ENCODE results near the gene FUT4.

Gene FUT4, protein sequence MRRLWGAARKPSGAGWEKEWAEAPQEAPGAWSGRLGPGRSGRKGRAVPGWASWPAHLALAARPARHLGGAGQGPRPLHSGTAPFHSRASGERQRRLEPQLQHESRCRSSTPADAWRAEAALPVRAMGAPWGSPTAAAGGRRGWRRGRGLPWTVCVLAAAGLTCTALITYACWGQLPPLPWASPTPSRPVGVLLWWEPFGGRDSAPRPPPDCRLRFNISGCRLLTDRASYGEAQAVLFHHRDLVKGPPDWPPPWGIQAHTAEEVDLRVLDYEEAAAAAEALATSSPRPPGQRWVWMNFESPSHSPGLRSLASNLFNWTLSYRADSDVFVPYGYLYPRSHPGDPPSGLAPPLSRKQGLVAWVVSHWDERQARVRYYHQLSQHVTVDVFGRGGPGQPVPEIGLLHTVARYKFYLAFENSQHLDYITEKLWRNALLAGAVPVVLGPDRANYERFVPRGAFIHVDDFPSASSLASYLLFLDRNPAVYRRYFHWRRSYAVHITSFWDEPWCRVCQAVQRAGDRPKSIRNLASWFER

GRCh38 chr11:94543695-94544645 lies at the start of gene FUT4:
Gene FUT4, plus strand, starts transcription at chr11:94543921. Its CDS starts 213 bp downstream, at chr11:94544134.
- no peak for TF ChIP-seq GATA3 (IDR thresholded peaks at IDR 0.05; ENCODE audit: low read depth, low read length)
- TF ChIP-seq GATA2 (IDR thresholded peaks at IDR 0.05; ENCODE audit: low read depth, low read length): no peak

DNA sequence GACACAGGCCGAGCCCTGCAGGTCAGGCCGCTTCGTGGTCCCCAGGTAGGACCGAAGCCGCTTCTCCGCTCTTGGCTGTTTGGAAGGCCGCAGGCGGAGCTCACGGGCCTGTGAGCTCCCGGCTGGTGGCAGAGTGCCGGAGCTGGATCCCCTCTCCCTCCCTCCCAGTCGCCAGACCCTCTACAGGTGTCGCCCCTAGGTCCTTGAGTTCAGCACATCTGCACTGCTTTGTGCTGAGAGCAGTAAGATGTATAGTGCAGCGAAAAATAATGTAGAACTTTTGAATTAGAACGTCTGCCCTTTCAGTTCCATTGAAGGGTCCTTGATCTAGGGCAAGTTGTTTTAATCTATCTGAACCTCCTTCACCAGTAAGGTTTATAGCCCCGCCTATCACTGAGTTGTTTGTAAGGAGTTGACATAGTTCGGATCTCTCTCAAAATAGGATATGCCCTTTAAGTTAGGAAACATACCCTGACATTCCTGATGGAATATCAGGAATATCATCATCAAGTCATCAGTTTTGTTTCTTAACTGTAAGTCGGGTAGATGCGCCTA lies 49.5 kb upstream of the FUT4 start:
- TF ChIP-seq GATA2 (IDR thresholded peaks at IDR 0.05; ENCODE audit: low read depth, low read length) (no peak), GATA3 (IDR thresholded peaks at IDR 0.05; ENCODE audit: low read depth, low read length) (no peak)

- TF ChIP-seq GATA3 (IDR thresholded peaks at IDR 0.05; ENCODE audit: low read depth, low read length) (no peak), GATA2 (IDR thresholded peaks at IDR 0.05; ENCODE audit: low read depth, low read length) (no peak)
Observed at GRCh38 chr11:94500181-94500580, 43.5 kb upstream of the FUT4 start.

DNA sequence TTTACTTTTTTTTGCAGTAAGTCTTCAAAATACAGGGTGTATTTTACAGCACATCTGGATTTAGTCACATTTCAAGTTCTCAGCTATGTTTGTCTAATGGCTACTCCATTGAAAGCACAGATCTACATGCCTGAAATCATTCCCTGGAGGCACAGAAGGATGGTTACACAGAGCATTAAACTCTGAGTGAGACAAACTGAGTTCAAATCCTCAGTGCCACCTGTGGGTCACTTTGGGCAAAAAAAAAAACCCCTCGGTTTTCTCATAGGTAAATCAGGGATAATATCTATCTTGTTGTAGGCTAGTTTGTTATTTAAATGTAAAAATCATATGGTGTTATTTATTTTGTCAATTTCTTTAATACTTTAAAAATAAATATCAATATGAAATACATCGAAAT lies 42.2 kb upstream of the FUT4 start:
- TF ChIP-seq GATA3 (IDR thresholded peaks at IDR 0.05; ENCODE audit: low read depth, low read length): no peak
- TF ChIP-seq GATA2 (IDR thresholded peaks at IDR 0.05; ENCODE audit: low read depth, low read length): no peak

GRCh38 chr11:94504689-94505293 lies 38.9 kb upstream of the FUT4 start:
- TF ChIP-seq GATA2 (IDR thresholded peaks at IDR 0.05; ENCODE audit: low read depth, low read length): no peak
- no peak for TF ChIP-seq GATA3 (IDR thresholded peaks at IDR 0.05; ENCODE audit: low read depth, low read length)

DNA sequence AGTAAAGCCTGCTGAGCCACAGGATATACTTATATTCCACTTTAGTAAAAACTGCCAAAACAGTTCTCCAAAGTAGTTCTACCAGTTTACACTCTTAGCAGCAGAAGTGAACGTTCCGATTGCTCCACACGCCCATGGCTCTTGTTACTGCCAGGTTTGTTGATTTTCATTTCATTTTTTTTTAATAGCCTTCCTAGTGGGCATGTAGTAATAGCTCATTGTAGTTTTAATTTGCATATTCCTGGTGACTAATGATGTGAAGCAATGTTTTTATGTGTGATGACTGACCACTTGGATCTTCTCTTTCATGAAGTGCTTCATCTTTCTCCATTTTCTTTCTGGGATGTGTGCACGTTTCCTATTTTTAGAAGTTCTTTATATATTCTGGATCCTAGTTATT lies 36.2 kb upstream of the FUT4 start:
- TF ChIP-seq GATA2 (IDR thresholded peaks at IDR 0.05; ENCODE audit: low read depth, low read length): no peak
- no peak for TF ChIP-seq GATA3 (IDR thresholded peaks at IDR 0.05; ENCODE audit: low read depth, low read length)

DNA sequence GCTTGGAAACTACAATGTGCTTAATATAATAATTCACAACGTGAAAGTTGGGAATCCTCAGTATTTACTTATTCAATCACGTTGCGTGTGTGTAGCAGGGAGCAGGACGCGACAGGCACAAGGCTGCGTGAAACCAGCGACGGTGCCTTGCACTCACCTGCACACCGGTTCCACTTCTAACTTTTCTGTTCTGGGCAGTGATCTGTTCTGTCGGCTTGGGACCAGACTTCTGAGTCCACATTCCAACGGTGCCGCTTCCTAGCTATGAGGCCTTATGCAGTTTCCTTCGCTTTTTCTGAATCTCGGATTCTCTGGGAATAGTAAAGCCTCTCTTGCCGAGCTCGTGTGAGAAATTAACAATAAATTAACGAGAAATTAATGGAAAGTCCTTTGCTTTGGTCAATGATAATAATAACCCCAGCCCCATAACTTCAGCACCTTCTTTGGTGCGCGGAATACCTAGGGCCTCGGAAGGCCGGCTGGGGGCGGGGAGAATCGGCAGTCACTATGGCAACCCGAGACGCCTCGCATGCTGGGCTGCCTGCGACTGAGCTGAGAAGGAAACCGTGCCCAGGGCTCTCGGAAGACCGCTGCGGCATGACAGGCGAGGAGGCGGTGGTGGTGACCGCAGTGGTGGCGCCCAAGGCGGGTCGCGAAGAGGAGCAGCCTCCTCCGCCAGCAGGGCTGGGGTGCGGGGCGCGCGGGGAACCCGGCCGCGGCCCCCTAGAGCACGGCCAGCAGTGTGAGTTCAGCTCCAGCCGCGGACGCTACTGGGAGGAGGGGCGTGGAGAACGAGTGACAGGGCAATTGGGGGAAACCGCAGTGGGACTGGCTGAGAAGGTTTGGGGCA lies 31.6 kb upstream of the FUT4 start, which contains the start of gene C11orf97:
Gene C11orf97, plus strand, starts transcription at position 530 of the 850 bp plus-strand sequence. Its CDS starts 68 bp downstream, at position 598.
- no peak for TF ChIP-seq GATA2 (IDR thresholded peaks at IDR 0.05; ENCODE audit: low read depth, low read length)
- TF ChIP-seq GATA3 (IDR thresholded peaks at IDR 0.05; ENCODE audit: low read depth, low read length): no peak

DNA sequence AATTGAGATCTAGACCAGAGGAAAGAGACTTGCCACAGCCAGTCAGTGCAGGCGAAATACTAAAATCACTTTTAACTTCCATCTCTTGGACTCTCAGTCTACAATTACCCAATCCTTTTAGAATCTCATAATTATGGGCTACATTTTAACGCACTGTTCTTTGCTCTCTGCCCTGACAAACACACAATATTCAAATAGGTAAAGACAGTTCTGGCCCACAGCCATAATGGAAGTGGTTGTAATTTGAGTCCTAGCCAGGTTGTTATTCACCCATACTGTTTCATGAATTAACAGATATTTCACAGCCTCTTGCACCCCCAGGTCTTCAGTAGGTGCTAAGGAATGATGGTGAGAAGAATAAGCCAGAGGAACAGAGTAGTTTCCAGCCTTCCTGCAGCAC lies 30.6 kb upstream of the FUT4 start:
- TF ChIP-seq GATA2 (IDR thresholded peaks at IDR 0.05; ENCODE audit: low read depth, low read length) (no peak), GATA3 (IDR thresholded peaks at IDR 0.05; ENCODE audit: low read depth, low read length) (no peak)

- TF ChIP-seq GATA2 (IDR thresholded peaks at IDR 0.05; ENCODE audit: low read depth, low read length) (no peak), GATA3 (IDR thresholded peaks at IDR 0.05; ENCODE audit: low read depth, low read length) (no peak)
Observed at GRCh38 chr11:94515398-94515797, 28.3 kb upstream of the FUT4 start.

GRCh38 chr11:94516725-94517124 lies 27.0 kb upstream of the FUT4 start:
- no peak for TF ChIP-seq GATA2 (IDR thresholded peaks at IDR 0.05; ENCODE audit: low read depth, low read length)
- no peak for TF ChIP-seq GATA3 (IDR thresholded peaks at IDR 0.05; ENCODE audit: low read depth, low read length)

- TF ChIP-seq GATA3 (IDR thresholded peaks at IDR 0.05; ENCODE audit: low read depth, low read length): no peak
- TF ChIP-seq GATA2 (IDR thresholded peaks at IDR 0.05; ENCODE audit: low read depth, low read length): no peak
Observed at GRCh38 chr11:94518300-94518699, 25.4 kb upstream of the FUT4 start.

- TF ChIP-seq GATA3 (IDR thresholded peaks at IDR 0.05; ENCODE audit: low read depth, low read length) (no peak), GATA2 (IDR thresholded peaks at IDR 0.05; ENCODE audit: low read depth, low read length) (no peak)
Observed at GRCh38 chr11:94519478-94520084, 24.1 kb upstream of the FUT4 start.

All from SH-SY5Y (cell line).